Activated T-cell treated with anti-CD3 and anti-CD28 coated beads, Interleukin-2, amount 50 U/mL, for 24 hours (primary cell): ENCODE results near the gene HNRNPU.

Experiments
- DNase-seq: peaks from one replicate; pipeline ENCODE4 v3.0.0-alpha.2; 2020
- H3K27ac Mint-ChIP-seq: 2 replicates; pipeline ENCODE4 v1.8.0; 2020; ENCODE audit warnings: mild to moderate bottlenecking, mixed read lengths
- H3K27me3 Mint-ChIP-seq: 2 replicates; pipeline ENCODE4 v1.8.0; 2020; ENCODE audit warnings: mixed read lengths
- H3K36me3 Mint-ChIP-seq: 2 replicates; pipeline ENCODE4 v1.8.0; 2020; ENCODE audit warnings: low read depth, mixed read lengths
- H3K4me1 Mint-ChIP-seq: 2 replicates; pipeline ENCODE4 v1.8.0; 2020; ENCODE audit warnings: low read depth, mixed read lengths
- H3K4me3 Mint-ChIP-seq: 2 replicates; pipeline ENCODE4 v1.8.0; 2020; ENCODE audit warnings: mild to moderate bottlenecking, moderate library complexity, mixed read lengths
- H3K9me3 Mint-ChIP-seq: 2 replicates; pipeline ENCODE4 v1.8.0; 2020; ENCODE audit warnings: mixed read lengths

The HNRNPU gene

GRCh38 chr1:244864253-244865027, at the start of gene HNRNPU:
HNRNPU (minus strand) TSS chr1:244864543; CDS start chr1:244864307, 236 bp downstream.
- peaks cover 36% of the 10 kb centered on the region for H3K4me1 Mint-ChIP-seq
- H3K9me3 Mint-ChIP-seq = no peaks in the 10 kb centered on the region

GRCh38 chr1:244913806-244914205, 49.5 kb upstream of the HNRNPU start:
- Mint-ChIP-seq H3K27ac (no peak overlapping the region), H3K27me3 (peaks cover under 1% of the 10 kb centered on the region), H3K4me1 (peaks cover 3% of the 10 kb centered on the region), H3K36me3 (no peaks in the 10 kb centered on the region), H3K4me3 (no peak overlapping the region), H3K9me3 (no peaks in the 10 kb centered on the region)
- no peak for DNase-seq

More at GRCh38 chr1:244864253-244865027, at the start of gene HNRNPU:
- peak within 1 kb of the TSS; percentile 99 for H3K27ac Mint-ChIP-seq
- peak; percentile 98 for DNase-seq
- H3K4me3 Mint-ChIP-seq = peak within 1 kb of the TSS; percentile 92
- H3K36me3 Mint-ChIP-seq = peaks cover 43% of the 10 kb centered on the region
- H3K27me3 Mint-ChIP-seq = no peaks in the 10 kb centered on the region

- Mint-ChIP-seq H3K4me1 (peaks cover 5% of the 10 kb centered on the region), H3K27ac (no peak overlapping the region), H3K36me3 (no peaks in the 10 kb centered on the region), H3K4me3 (no peak overlapping the region), H3K27me3 (no peaks in the 10 kb centered on the region), H3K9me3 (no peaks in the 10 kb centered on the region)
- DNase-seq = no peak
Measured at GRCh38 chr1:244904119-244904518, 39.8 kb upstream of the HNRNPU start.

- no peak overlapping the region for H3K27ac Mint-ChIP-seq
- H3K4me3 Mint-ChIP-seq = no peak overlapping the region
- H3K9me3 Mint-ChIP-seq = no peaks in the 10 kb centered on the region
- no peaks in the 10 kb centered on the region for H3K27me3 Mint-ChIP-seq
- DNase-seq = no peak
- no peaks in the 10 kb centered on the region for H3K4me1 Mint-ChIP-seq
- no peaks in the 10 kb centered on the region for H3K36me3 Mint-ChIP-seq
Measured at GRCh38 chr1:244901400-244902015, 37.2 kb upstream of the HNRNPU start.

- no peaks in the 10 kb centered on the region for H3K36me3 Mint-ChIP-seq
- H3K4me3 Mint-ChIP-seq = no peak overlapping the region
- no peak overlapping the region for H3K27ac Mint-ChIP-seq
- no peaks in the 10 kb centered on the region for H3K27me3 Mint-ChIP-seq
- H3K4me1 Mint-ChIP-seq = no peaks in the 10 kb centered on the region
- no peak for DNase-seq
- no peaks in the 10 kb centered on the region for H3K9me3 Mint-ChIP-seq
Measured at GRCh38 chr1:244897476-244898254, 33.3 kb upstream of the HNRNPU start.

- Mint-ChIP-seq H3K9me3 (no peaks in the 10 kb centered on the region), H3K4me3 (no peak overlapping the region), H3K36me3 (no peaks in the 10 kb centered on the region), H3K27ac (no peak overlapping the region), H3K27me3 (no peaks in the 10 kb centered on the region), H3K4me1 (no peaks in the 10 kb centered on the region)
- DNase-seq = no peak
Measured at GRCh38 chr1:244896550-244896949, 32.2 kb upstream of the HNRNPU start.

GRCh38 chr1:244893836-244894235, 29.5 kb upstream of the HNRNPU start:
- no peak overlapping the region for H3K27ac Mint-ChIP-seq
- no peak for DNase-seq
- H3K9me3 Mint-ChIP-seq = no peaks in the 10 kb centered on the region
- no peak overlapping the region for H3K4me3 Mint-ChIP-seq
- H3K4me1 Mint-ChIP-seq = no peaks in the 10 kb centered on the region
- no peaks in the 10 kb centered on the region for H3K27me3 Mint-ChIP-seq
- H3K36me3 Mint-ChIP-seq = no peaks in the 10 kb centered on the region

- no peaks in the 10 kb centered on the region for H3K27me3 Mint-ChIP-seq
- no peak for DNase-seq
- no peaks in the 10 kb centered on the region for H3K4me1 Mint-ChIP-seq
- no peaks in the 10 kb centered on the region for H3K9me3 Mint-ChIP-seq
- no peak overlapping the region for H3K4me3 Mint-ChIP-seq
- no peak overlapping the region for H3K27ac Mint-ChIP-seq
- H3K36me3 Mint-ChIP-seq = no peaks in the 10 kb centered on the region
Measured at GRCh38 chr1:244887281-244887680, 22.9 kb upstream of the HNRNPU start.

- Mint-ChIP-seq H3K27me3 (no peaks in the 10 kb centered on the region), H3K36me3 (no peaks in the 10 kb centered on the region), H3K9me3 (no peaks in the 10 kb centered on the region), H3K4me3 (no peak overlapping the region), H3K27ac (no peak overlapping the region), H3K4me1 (no peaks in the 10 kb centered on the region)
- no peak for DNase-seq
Measured at GRCh38 chr1:244881552-244882280, 17.4 kb upstream of the HNRNPU start.

GRCh38 chr1:244878681-244879080, 14.3 kb upstream of the HNRNPU start:
- no peak for DNase-seq
- H3K27ac Mint-ChIP-seq = no peak overlapping the region
- no peaks in the 10 kb centered on the region for H3K4me1 Mint-ChIP-seq
- H3K4me3 Mint-ChIP-seq = no peak overlapping the region
- H3K27me3 Mint-ChIP-seq = no peaks in the 10 kb centered on the region
- H3K36me3 Mint-ChIP-seq = no peaks in the 10 kb centered on the region
- no peaks in the 10 kb centered on the region for H3K9me3 Mint-ChIP-seq

- DNase-seq = no peak
- no peaks in the 10 kb centered on the region for H3K27me3 Mint-ChIP-seq
- H3K4me1 Mint-ChIP-seq = no peaks in the 10 kb centered on the region
- no peaks in the 10 kb centered on the region for H3K36me3 Mint-ChIP-seq
- no peaks in the 10 kb centered on the region for H3K9me3 Mint-ChIP-seq
- no peak overlapping the region for H3K27ac Mint-ChIP-seq
- H3K4me3 Mint-ChIP-seq = no peak overlapping the region
Measured at GRCh38 chr1:244876228-244876910, 12.0 kb upstream of the HNRNPU start.

GRCh38 chr1:244874974-244875579, 10.7 kb upstream of the HNRNPU start:
- H3K9me3 Mint-ChIP-seq = no peaks in the 10 kb centered on the region

GRCh38 chr1:244869950-244870349, 5.6 kb upstream of the HNRNPU start:
- Mint-ChIP-seq H3K36me3 (no peaks in the 10 kb centered on the region), H3K27me3 (no peaks in the 10 kb centered on the region), H3K9me3 (no peaks in the 10 kb centered on the region), H3K27ac (no peak overlapping the region), H3K4me3 (no peak overlapping the region), H3K4me1 (peaks cover 18% of the 10 kb centered on the region)
- no peak for DNase-seq

More at GRCh38 chr1:244874974-244875579, 10.7 kb upstream of the HNRNPU start:
- Mint-ChIP-seq H3K4me3 (no peak overlapping the region), H3K27me3 (no peaks in the 10 kb centered on the region), H3K36me3 (no peaks in the 10 kb centered on the region), H3K27ac (no peak overlapping the region), H3K4me1 (no peaks in the 10 kb centered on the region)
- DNase-seq = no peak
